Mucosa of descending colon (tissue), 3 donors: ENCODE results near the gene SOHLH1. TPM values are rescaled to one million over a fixed set of nuclear protein-coding genes. Genes with fewer than 3 reads are reported as not detected.

Source experiments
- ATAC-seq: fragments of 200-7000 bp; cut with Tn5 transposase; one replicate; pipeline ENCODE4 v1.9.1; 2020; ENCODE audit warnings: mild to moderate bottlenecking, moderate library complexity
- DNase-seq, 3 donors: peaks; one replicate each; pipeline ENCODE4 v3.0.0-alpha.2; 2020
- H3K36me3 ChIP-seq: fragments of 200-600 bp; one replicate; pipeline ENCODE4 v1.8.0; 2021; ENCODE audit warnings: low read depth, mild to moderate bottlenecking
- H3K4me1 ChIP-seq: fragments of 200-600 bp; one replicate; pipeline ENCODE4 v1.8.0; 2021; ENCODE audit warnings: low read depth, mild to moderate bottlenecking
- H3K4me3 ChIP-seq: fragments of 200-600 bp; one replicate; pipeline ENCODE4 v1.8.0; 2021; ENCODE audit warnings: mild to moderate bottlenecking
- H3K9me3 ChIP-seq: fragments of 200-600 bp; one replicate; pipeline ENCODE4 v1.8.0; 2021; ENCODE audit warnings: mild to moderate bottlenecking
- intact Hi-C, 2 donors: fragments of 100-400 bp; cut with DNase I in 1 of 2; cut with micrococcal nuclease in 1 of 2; formaldehyde crosslinking; loops; one replicate each; pipeline versions ENCODE4 v1.11.0 to v1.11.1; 2022; cut with DNase I, micrococcal nuclease
- total RNA-seq, 3 donors: library from RNA; stranded (reverse); fragmentation: NEBNext Ultra II Directional in 2 of 3; extraction: Animal tissue kit (Norgen Biotek cat#: 25700) in 2 of 3; gene quantifications; one replicate each; pipeline versions ENCODE4 v1.2.1 to v1.2.4, GENCODE V29; 2021 to 2023
- TF ChIP-seq, protein P1 (sequence below): fragments of 200-600 bp; IDR thresholded peaks from one replicate; pipeline ENCODE4 v1.8.0; 2022; ENCODE audit warnings: antibody characterized with exemption, mild to moderate bottlenecking
- donor health status: DM: no; HTN: no; CAD: no; lungs with moderate emphysema.
- donor health status: DM: no; HTN: no; CAD: no.
- donor health status: DM: no; HTN: yes; CAD: no.

The SOHLH1 gene
- total RNA-seq, 3 donors from 2014 or later, result not detected

DNA sequence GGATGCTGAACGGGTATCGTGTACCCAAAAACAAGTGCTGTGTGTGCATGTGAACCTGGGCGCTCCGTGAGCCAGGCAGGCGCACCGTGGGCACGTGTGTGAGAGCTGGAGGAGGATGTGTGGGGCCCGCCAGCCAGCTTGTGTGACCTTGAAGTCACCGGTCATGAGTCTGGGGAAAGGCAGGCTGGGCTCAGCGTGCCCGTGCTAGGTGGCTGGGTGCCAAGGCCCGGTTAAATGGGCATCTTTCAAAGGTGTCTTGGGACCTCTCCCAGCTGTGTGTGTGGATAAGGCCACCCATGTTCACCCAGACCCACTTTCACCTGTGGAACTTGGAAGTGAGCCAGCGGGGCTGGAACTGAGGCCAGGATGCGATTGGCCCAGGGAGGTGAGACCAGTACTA, 6.1 kb upstream of the SOHLH1 start:
- no peak for ATAC-seq
- intact Hi-C loops, result no loop called here
- Histone ChIP-seq H3K9me3 (no peaks in the 10 kb centered on the region), H3K4me3 (no peak overlapping the region), H3K4me1 (peaks cover 4% of the 10 kb centered on the region), H3K36me3 (no peaks in the 10 kb centered on the region)
- TF ChIP-seq, protein P1, sequence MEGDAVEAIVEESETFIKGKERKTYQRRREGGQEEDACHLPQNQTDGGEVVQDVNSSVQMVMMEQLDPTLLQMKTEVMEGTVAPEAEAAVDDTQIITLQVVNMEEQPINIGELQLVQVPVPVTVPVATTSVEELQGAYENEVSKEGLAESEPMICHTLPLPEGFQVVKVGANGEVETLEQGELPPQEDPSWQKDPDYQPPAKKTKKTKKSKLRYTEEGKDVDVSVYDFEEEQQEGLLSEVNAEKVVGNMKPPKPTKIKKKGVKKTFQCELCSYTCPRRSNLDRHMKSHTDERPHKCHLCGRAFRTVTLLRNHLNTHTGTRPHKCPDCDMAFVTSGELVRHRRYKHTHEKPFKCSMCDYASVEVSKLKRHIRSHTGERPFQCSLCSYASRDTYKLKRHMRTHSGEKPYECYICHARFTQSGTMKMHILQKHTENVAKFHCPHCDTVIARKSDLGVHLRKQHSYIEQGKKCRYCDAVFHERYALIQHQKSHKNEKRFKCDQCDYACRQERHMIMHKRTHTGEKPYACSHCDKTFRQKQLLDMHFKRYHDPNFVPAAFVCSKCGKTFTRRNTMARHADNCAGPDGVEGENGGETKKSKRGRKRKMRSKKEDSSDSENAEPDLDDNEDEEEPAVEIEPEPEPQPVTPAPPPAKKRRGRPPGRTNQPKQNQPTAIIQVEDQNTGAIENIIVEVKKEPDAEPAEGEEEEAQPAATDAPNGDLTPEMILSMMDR, result no peak
- no peak for DNase-seq

DNA sequence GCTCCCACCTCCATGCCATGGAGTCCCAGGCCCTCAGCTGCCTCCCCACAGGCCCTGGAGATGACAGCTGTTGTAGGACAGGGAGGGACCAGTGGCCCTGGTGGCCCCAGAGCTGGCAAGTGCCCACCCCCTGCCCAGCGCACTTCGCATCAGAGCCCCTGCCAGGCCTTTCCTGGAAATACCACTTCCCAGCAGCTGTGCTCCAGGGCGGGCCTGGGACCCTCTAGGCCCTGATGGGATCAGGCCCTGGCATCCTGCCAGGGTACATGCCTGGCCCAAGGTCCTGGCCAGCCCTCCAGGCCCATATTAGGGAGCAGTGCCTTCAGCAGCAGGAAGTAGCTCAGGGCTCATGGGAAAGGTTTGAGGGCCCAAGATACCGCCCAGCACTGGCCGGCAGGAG, 5.2 kb upstream of the SOHLH1 start:
- no peak for ATAC-seq

DNA sequence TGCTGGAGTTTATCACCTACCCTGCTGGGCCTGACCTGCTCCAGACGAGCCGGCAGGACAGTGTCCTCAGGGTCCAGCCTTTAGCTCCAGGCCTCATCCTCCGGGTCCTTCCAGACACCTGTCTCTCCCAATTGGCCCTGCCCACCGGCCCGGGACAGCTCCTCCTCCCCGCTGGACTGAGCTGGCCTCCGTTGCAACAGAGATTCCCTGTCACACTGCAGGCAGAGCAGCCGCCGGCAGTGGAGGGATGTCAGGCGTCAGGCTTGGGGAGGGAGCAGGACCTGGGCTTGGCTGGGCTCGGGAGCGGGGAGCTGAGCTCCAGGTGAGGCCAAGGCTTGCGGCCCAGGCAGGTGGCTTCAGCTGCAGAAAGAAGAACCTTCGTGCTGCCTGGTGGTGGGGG, 4.4 kb upstream of the SOHLH1 start:
- intact Hi-C loops, result no loop called here
- no peaks in the 10 kb centered on the region for H3K36me3 ChIP-seq
- DNase-seq, result no peak
- no peak overlapping the region for H3K4me3 ChIP-seq
- H3K9me3 ChIP-seq, result no peaks in the 10 kb centered on the region
- no peak for ATAC-seq
- H3K4me1 ChIP-seq, result peaks cover 4% of the 10 kb centered on the region
- TF ChIP-seq, protein P1, result no peak

More for the DNA sequence above, 5.2 kb upstream of the SOHLH1 start:
- TF ChIP-seq, protein P1, result no peak
- Histone ChIP-seq H3K4me1 (peaks cover 4% of the 10 kb centered on the region), H3K4me3 (no peak overlapping the region), H3K9me3 (no peaks in the 10 kb centered on the region), H3K36me3 (no peaks in the 10 kb centered on the region)
- intact Hi-C loops, result no loop called here
- DNase-seq, result no peak

DNA sequence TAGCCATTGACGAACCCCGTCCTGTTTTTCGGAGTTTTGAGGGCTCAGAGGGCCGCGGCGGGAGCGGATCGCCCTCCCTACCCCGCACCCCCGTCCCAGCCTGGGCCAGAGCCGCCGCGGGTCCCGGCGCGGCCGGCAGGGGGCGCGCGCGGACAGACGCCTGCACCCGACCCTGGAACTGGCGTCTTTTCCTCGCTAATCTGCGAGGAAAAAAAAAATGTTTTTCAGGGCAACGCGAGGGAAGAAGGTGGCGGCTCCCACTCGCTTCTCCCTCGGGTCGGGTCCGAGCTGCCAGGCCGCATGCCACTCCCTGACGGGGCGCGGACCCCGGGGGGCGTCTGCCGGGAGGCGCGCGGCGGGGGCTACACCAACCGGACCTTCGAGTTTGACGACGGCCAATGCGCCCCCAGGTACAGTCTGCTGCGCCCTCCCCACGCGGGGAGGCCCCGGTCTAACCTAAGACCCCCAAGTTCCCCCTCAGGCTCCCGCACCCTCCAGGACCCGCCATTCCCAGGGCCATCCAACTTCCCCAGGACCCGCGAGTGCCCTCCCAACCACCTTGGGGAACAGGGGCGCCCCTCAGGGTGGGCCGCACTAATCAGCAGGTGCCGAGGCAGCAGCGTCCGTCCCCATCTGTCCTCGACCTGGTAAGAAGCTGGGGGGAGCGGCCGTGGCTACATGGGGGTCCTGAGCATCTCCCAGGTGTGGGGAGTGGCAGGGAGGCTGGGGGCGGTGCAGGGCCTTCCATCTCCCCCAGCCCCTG, 2.9 kb upstream of the SOHLH1 start, which contains the start of gene KCNT1:
KCNT1 (plus strand) TSS at position 227 of the 763 bp plus-strand sequence; CDS start at position 301, 74 bp downstream.
- no peak within 1 kb of the TSS for H3K4me3 ChIP-seq
- H3K4me1 ChIP-seq, result peaks cover 4% of the 10 kb centered on the region
- H3K36me3 ChIP-seq, result no peaks in the 10 kb centered on the region
- DNase-seq, result peak in 2 of 3 donors; percentile 61 to 62
- no peaks in the 10 kb centered on the region for H3K9me3 ChIP-seq
- peak; percentile 54 for ATAC-seq
- intact Hi-C loops, result no loop called here
- TF ChIP-seq, protein P1, result peak; percentile 83

DNA sequence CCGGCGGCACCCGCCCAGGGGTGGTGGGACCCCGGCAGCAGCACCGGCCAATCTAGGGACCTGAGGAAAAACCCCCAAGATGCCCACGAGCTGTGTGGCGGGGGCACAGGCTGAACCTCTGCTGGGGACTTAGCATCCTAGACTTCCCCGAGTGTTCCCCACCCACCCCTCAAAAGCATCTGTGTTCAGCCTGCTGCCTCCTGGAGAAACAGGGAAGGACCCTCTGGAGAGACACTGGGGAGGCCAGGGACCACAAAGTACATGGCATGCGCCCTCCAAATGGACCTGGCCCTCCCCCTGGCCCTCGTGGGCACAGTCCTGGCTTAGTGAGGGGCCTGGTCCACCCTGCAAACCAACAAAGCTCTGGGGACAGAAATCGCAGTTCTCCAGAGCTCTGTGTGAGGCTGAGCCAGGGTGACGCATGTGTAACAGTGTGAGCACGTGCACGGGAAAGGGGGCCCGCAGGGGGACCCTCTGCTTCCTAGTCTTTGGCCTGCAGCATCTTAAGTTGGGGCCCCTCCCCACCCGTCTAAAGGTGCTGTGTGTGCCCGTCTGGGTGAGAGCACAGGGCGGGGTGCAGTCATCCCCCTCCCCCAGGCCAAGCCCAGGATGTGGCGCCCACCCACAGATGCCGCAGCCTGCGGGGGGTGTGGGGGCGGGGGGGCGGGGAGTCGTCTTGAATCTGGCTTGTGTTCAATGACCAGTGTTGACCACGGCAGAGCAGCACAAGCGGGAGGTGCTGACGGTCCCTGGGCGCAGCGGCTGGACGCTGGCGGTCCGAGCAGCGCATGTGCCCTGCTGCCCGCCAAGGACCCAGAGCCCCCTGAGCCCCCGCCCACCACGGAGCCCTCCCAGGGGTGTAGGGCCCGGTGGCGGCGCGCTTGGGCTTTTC, 2.0 kb upstream of the SOHLH1 start:
- peaks cover 4% of the 10 kb centered on the region for H3K4me1 ChIP-seq
- no peaks in the 10 kb centered on the region for H3K36me3 ChIP-seq
- TF ChIP-seq, protein P1, result no peak
- DNase-seq (no peak), ATAC-seq (no peak)
- no peaks in the 10 kb centered on the region for H3K9me3 ChIP-seq
- no peak overlapping the region for H3K4me3 ChIP-seq
- intact Hi-C loops, result no loop called here
